SK-N-SH treated with all-trans-retinoic acid at 6 μM for 48 hours (cell line): ENCODE results near the gene INSL3.
A peak's percentile ranks its signal among the peaks of the same experiment; 100 is the strongest.

Experiments used
- ATAC-seq: fragments of 200-7000 bp; cut with Tn5 transposase; 3 replicates; pipeline ENCODE4 v1.9.1; 2020; ENCODE audit warnings: mild to moderate bottlenecking, moderate library complexity
- ARNTL ChIP-seq: fragments of 450-650 bp; formaldehyde crosslinking; IDR thresholded peaks from 2 replicates; pipeline ENCODE4 v1.5.0; 2020; ENCODE audit warnings: low read depth, mild to moderate bottlenecking, moderate library complexity, borderline replicate concordance
- CSDC2 ChIP-seq: fragments of 250-450 bp; sonication (Bioruptor Pico); IDR thresholded peaks from 2 replicates; pipeline ENCODE4 v1.5.0; 2020; ENCODE audit warnings: mild to moderate bottlenecking, moderate library complexity
- CSRNP3 ChIP-seq: fragments of 250-450 bp; sonication (Bioruptor Pico); IDR thresholded peaks from 2 replicates; pipeline ENCODE4 v1.5.1; 2021; ENCODE audit warnings: mild to moderate bottlenecking, moderate library complexity
- ESRRG ChIP-seq: fragments of 250-450 bp; sonication (Bioruptor Pico); IDR thresholded peaks from 2 replicates; pipeline ENCODE4 v1.6.1; 2021; ENCODE audit warnings: mild to moderate bottlenecking
- GLIS3 ChIP-seq: fragments of 250-450 bp; sonication (Bioruptor Pico); IDR thresholded peaks from 2 replicates; pipeline ENCODE4 v1.5.0; 2020; ENCODE audit warnings: mild to moderate bottlenecking, moderate library complexity
- ISL1 ChIP-seq: fragments of 250-450 bp; sonication (Bioruptor Pico); IDR thresholded peaks from 2 replicates; pipeline ENCODE4 v2.1.2; 2022; ENCODE audit warnings: mild to moderate bottlenecking, moderate library complexity
- POU6F1 ChIP-seq: fragments of 250-450 bp; sonication (Bioruptor Pico); IDR thresholded peaks from 2 replicates; pipeline ENCODE4 v1.8.0; 2021; ENCODE audit warnings: low read depth, mild to moderate bottlenecking, moderate library complexity, borderline replicate concordance
- PPARA ChIP-seq: fragments of 250-450 bp; sonication (Bioruptor Pico); IDR thresholded peaks from 2 replicates; pipeline ENCODE4 v1.5.0; 2020; ENCODE audit warnings: mild to moderate bottlenecking, borderline replicate concordance
- RARB ChIP-seq: fragments of 250-450 bp; sonication (Bioruptor Pico); IDR thresholded peaks from 2 replicates; pipeline ENCODE4 v1.8.0; 2021; ENCODE audit warnings: mild to moderate bottlenecking, moderate library complexity
- TCF4 ChIP-seq: fragments of 250-450 bp; sonication (Bioruptor Pico); IDR thresholded peaks from 2 replicates; pipeline ENCODE4 v1.8.0; 2021; ENCODE audit warnings: mild to moderate bottlenecking, moderate library complexity, borderline replicate concordance
- TOX ChIP-seq: fragments of 250-450 bp; sonication (Bioruptor Pico); IDR thresholded peaks from 2 replicates; pipeline ENCODE4 v1.8.0; 2021; ENCODE audit warnings: mild to moderate bottlenecking, moderate library complexity, borderline replicate concordance
- TSHZ2 ChIP-seq: fragments of 250-450 bp; sonication (Bioruptor Pico); IDR thresholded peaks from 2 replicates; pipeline ENCODE4 v1.5.0; 2020; ENCODE audit warnings: mild to moderate bottlenecking, moderate library complexity
- ZC3H10 ChIP-seq: fragments of 250-450 bp; sonication (Bioruptor Pico); IDR thresholded peaks from 2 replicates; pipeline ENCODE4 v1.5.1; 2021; ENCODE audit warnings: mild to moderate bottlenecking, moderate library complexity
- ZFP3 ChIP-seq: fragments of 250-450 bp; sonication (Bioruptor Pico); IDR thresholded peaks from 2 replicates; pipeline ENCODE4 v1.5.0; 2020; ENCODE audit warnings: mild to moderate bottlenecking, moderate library complexity
- ZFP30 ChIP-seq: fragments of 450-650 bp; formaldehyde crosslinking; IDR thresholded peaks from 2 replicates; pipeline ENCODE4 v1.5.0; 2022; ENCODE audit warnings: mild to moderate bottlenecking, moderate library complexity
- ZNF565 ChIP-seq: fragments of 450-650 bp; formaldehyde crosslinking; conservative IDR thresholded peaks from 2 replicates; pipeline ENCODE4 v1.5.0; 2020; ENCODE audit warnings: low read depth, mild to moderate bottlenecking, moderate library complexity
- ZNF70 ChIP-seq: fragments of 450-650 bp; formaldehyde crosslinking; IDR thresholded peaks from 2 replicates; pipeline ENCODE4 v1.5.0; 2020; ENCODE audit warnings: mild to moderate bottlenecking, moderate library complexity
- ZNF8 ChIP-seq: fragments of 450-650 bp; formaldehyde crosslinking; IDR thresholded peaks from 2 replicates; pipeline ENCODE4 v1.5.0; 2020; ENCODE audit warnings: mild to moderate bottlenecking, moderate library complexity

The INSL3 gene

GRCh38 chr19:17848595-17849292 lies 27.4 kb upstream of the INSL3 start (continued):
- TF ChIP-seq ZNF8 (CRISPR knock-in tag): no peak
- no peak for TF ChIP-seq ISL1
- TF ChIP-seq ZNF565: no peak

- peak; percentile 15; the same call in 1 of the 3 replicates for ATAC-seq
- TF ChIP-seq ISL1 (no peak), PPARA (no peak), ZNF70 (peak; percentile 72; the same call in 1 of the 2 replicates), CSRNP3 (CRISPR knock-in tag) (no peak)
These were observed 26.4 kb upstream of the INSL3 start, which contains the start of gene JAK3 for GRCh38 chr19:17847538-17848366. Gene JAK3, minus strand, starts transcription at chr19:17847982. Its CDS starts 3,565 bp downstream, at chr19:17844417.

GRCh38 chr19:17846146-17846545 lies 24.8 kb upstream of the INSL3 start:
- ATAC-seq: no peak
- TF ChIP-seq ZNF8 (CRISPR knock-in tag): no peak
- TF ChIP-seq ZC3H10: no peak
- no peak for TF ChIP-seq ZNF70
- no peak for TF ChIP-seq ZFP3 (CRISPR knock-in tag)
- no peak for TF ChIP-seq ZFP30
- no peak for TF ChIP-seq TOX (CRISPR knock-in tag)

GRCh38 chr19:17843908-17844490 lies 22.7 kb upstream of the INSL3 start:
- no peak for ATAC-seq

GRCh38 chr19:17843292-17843827 lies 22.0 kb upstream of the INSL3 start:
- no peak for ATAC-seq
- TF ChIP-seq RARB (CRISPR knock-in tag) (no peak), TSHZ2 (CRISPR knock-in tag) (no peak), ZFP30 (no peak), ZNF565 (no peak), GLIS3 (CRISPR knock-in tag) (no peak), CSRNP3 (CRISPR knock-in tag) (no peak), CSDC2 (no peak), ARNTL (CRISPR knock-in tag) (no peak), ISL1 (no peak), ZC3H10 (no peak), TCF4 (CRISPR knock-in tag) (no peak)

More at GRCh38 chr19:17843908-17844490, 22.7 kb upstream of the INSL3 start:
- no peak for TF ChIP-seq POU6F1
- no peak for TF ChIP-seq CSDC2
- TF ChIP-seq ZFP3 (CRISPR knock-in tag): peak; percentile 96
- no peak for TF ChIP-seq CSRNP3 (CRISPR knock-in tag)
- no peak for TF ChIP-seq ZNF565
- TF ChIP-seq TCF4 (CRISPR knock-in tag): no peak
- TF ChIP-seq ESRRG (CRISPR knock-in tag): no peak
